SU-DHL-6 (cell line): Measurements from ENCODE around the gene RPSA.

Experiments
- H2AFZ ChIP-seq: fragments of 200-600 bp; sonication (generic); 2 replicates; pipeline ENCODE4 v1.6.1; 2014; ENCODE audit warnings: low read depth, mild to moderate bottlenecking, moderate library complexity, mixed read lengths, antibody characterized with exemption, low read length; ENCODE audit not compliant: severe bottlenecking
- H3F3A ChIP-seq: fragments of 200-600 bp; shearing (Covaris generic); 2 replicates; pipeline ENCODE4 v1.6.0; 2016; ENCODE audit warnings: antibody characterized with exemption, mild to moderate bottlenecking; ENCODE audit not compliant: insufficient read depth
- H3K27ac ChIP-seq: fragments of 200-600 bp; sonication (generic); 2 replicates; pipeline ENCODE4 v1.5.1; 2016; ENCODE audit warnings: low read depth, mild to moderate bottlenecking, low read length, moderate library complexity, mixed read lengths
- H3K27me3 ChIP-seq: fragments of 200-600 bp; sonication (generic), shearing (Covaris generic); 2 replicates; pipeline ENCODE4 v1.6.0; 2014; ENCODE audit warnings: mild to moderate bottlenecking, low read length
- H3K36me3 ChIP-seq: fragments of 200-600 bp; sonication (generic); 2 replicates; pipeline ENCODE4 v1.6.1; 2014; ENCODE audit warnings: mild to moderate bottlenecking, low read length, mixed read lengths
- H3K4me2 ChIP-seq: fragments of 300-600, 200-600 bp; shearing (Covaris generic), sonication (generic); 2 replicates; pipeline ENCODE4 v1.6.0; 2014; ENCODE audit warnings: low read length, low read depth, mild to moderate bottlenecking; ENCODE audit not compliant: poor library complexity, severe bottlenecking
- H3K4me3 ChIP-seq: fragments of 200-600 bp; sonication (generic); 2 replicates; pipeline ENCODE4 v1.5.1; 2014; ENCODE audit warnings: antibody characterized with exemption, low read length, mild to moderate bottlenecking, mixed read lengths; ENCODE audit not compliant: insufficient read depth, poor library complexity, severe bottlenecking
- H3K79me2 ChIP-seq: fragments of 200-600 bp; sonication (generic); 2 replicates; pipeline ENCODE4 v1.6.1; 2014; ENCODE audit warnings: mild to moderate bottlenecking, low read length, moderate library complexity; ENCODE audit not compliant: insufficient read depth
- H3K9ac ChIP-seq: fragments of 200-600 bp; sonication (generic); 2 replicates; pipeline ENCODE4 v1.7.0; 2014; ENCODE audit warnings: mild to moderate bottlenecking, low read length
- H3K9me2 ChIP-seq: fragments of 200-600 bp; sonication (generic); replicated peaks from 2 replicates; pipeline ENCODE4 v1.6.1; 2014; ENCODE audit warnings: low read length; ENCODE audit not compliant: insufficient read depth
- H3K9me3 ChIP-seq: fragments of 200-600 bp; sonication (generic); 2 replicates; pipeline ENCODE4 v1.6.1; 2014; ENCODE audit warnings: low read length, mixed read lengths; ENCODE audit not compliant: insufficient read depth
- H4K20me1 ChIP-seq: fragments of 200-600 bp; sonication (generic); 2 replicates; pipeline ENCODE4 v1.6.1; 2014; ENCODE audit warnings: low read depth, mild to moderate bottlenecking, antibody characterized with exemption, low read length, moderate library complexity, mixed read lengths
- EZH2phosphoT487 ChIP-seq: fragments of 200-600 bp; sonication (generic), shearing (Covaris generic); conservative IDR thresholded peaks from 2 replicates; pipeline ENCODE4 v1.6.1; 2018; ENCODE audit warnings: mild to moderate bottlenecking, antibody characterized with exemption, low read length, moderate library complexity, mixed read lengths
- TF ChIP-seq, protein P1 (sequence below): fragments of 200-600 bp; sonication (generic); IDR thresholded peaks from one replicate; pipeline ENCODE4 v1.5.1; 2017; ENCODE audit warnings: antibody characterized with exemption, mild to moderate bottlenecking, low read length, moderate library complexity; ENCODE audit not compliant: insufficient read depth, poor library complexity, severe bottlenecking

Gene RPSA

DNA sequence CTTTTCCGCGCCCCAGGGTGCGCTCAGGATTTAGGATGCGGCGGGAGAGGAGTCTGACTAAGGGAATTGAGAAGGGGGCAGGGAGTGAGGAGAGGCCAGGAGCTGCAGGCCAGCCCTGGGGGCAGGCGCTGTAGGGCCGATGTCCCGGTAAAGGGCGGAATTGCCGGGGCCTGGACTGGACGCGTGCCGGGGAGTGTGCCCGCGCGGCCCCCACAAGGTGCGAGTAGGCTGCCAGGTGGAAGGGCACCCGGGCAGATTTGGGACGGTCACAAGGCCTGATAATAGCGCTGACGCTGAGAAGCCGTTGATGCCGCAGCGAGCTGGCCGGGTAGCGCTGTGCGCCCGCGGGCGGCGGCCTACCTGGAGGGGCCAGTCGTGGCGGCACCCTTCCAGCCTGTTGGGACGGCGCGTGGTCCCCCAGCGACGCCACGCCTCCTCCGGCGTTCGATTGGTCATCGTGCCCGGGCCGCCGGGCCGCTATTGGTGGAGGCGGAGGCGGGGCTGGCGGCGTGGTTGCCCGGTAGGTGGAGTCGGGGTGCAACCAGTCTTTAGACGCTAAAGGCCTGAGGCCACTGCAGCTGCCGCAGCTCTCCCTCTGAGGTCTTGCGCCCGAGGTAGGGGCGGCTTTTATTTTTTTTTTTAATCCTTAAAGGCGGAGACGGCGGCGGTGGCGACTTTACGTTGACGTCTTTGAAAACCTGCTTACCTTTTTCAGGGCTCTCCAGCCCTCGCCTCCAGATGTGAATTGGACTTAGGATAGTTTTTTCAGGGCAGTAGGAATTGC is 22.4 kb upstream of the RPSA start:
- Histone ChIP-seq H3K9me2 (no peaks in the 10 kb centered on the region), H3K36me3 (no peaks in the 10 kb centered on the region), H4K20me1 (peaks cover 16% of the 10 kb centered on the region), H3K4me3 (peak overlapping the region; percentile 79), H3K79me2 (peaks cover 57% of the 10 kb centered on the region), H3K9me3 (no peaks in the 10 kb centered on the region), H3K27ac (peak overlapping the region; percentile 80), H3K9ac (peak overlapping the region; percentile 92), H3K4me2 (peak overlapping the region; percentile 98), H2AFZ (peak overlapping the region; percentile 88), H3K27me3 (no peaks in the 10 kb centered on the region), H3F3A (no peaks in the 10 kb centered on the region)
- TF ChIP-seq, protein P1, sequence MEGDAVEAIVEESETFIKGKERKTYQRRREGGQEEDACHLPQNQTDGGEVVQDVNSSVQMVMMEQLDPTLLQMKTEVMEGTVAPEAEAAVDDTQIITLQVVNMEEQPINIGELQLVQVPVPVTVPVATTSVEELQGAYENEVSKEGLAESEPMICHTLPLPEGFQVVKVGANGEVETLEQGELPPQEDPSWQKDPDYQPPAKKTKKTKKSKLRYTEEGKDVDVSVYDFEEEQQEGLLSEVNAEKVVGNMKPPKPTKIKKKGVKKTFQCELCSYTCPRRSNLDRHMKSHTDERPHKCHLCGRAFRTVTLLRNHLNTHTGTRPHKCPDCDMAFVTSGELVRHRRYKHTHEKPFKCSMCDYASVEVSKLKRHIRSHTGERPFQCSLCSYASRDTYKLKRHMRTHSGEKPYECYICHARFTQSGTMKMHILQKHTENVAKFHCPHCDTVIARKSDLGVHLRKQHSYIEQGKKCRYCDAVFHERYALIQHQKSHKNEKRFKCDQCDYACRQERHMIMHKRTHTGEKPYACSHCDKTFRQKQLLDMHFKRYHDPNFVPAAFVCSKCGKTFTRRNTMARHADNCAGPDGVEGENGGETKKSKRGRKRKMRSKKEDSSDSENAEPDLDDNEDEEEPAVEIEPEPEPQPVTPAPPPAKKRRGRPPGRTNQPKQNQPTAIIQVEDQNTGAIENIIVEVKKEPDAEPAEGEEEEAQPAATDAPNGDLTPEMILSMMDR: no peak
- TF ChIP-seq EZH2phosphoT487: no peak

DNA sequence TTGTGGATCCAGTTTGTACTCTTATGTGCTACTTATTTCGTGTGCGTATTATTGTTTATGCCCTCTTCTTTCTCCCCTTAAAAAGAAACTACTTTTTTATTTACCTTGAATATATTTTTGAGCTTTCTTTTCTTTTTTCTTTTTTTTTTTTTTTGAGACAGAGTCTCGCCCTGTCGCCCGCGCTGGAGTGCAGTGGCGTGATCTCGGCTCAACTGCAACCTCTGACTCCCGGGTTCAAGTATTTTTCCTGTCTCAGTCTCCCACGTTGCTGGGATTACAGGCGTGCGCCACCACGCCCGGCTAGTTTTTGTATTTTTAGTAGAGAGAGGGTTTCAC is 21.9 kb upstream of the RPSA start:
- peak overlapping the region; percentile 79 for H3K4me3 ChIP-seq
- H3K9me3 ChIP-seq: no peaks in the 10 kb centered on the region
- H3K27ac ChIP-seq: no peak overlapping the region
- H3K9me2 ChIP-seq: no peaks in the 10 kb centered on the region
- TF ChIP-seq, protein P1: no peak
- TF ChIP-seq EZH2phosphoT487: no peak
- H3F3A ChIP-seq: no peaks in the 10 kb centered on the region
- H3K27me3 ChIP-seq: no peaks in the 10 kb centered on the region
- peaks cover 63% of the 10 kb centered on the region for H3K79me2 ChIP-seq
- peak overlapping the region; percentile 98 for H3K4me2 ChIP-seq
- peaks cover 16% of the 10 kb centered on the region for H4K20me1 ChIP-seq
- H2AFZ ChIP-seq: no peak overlapping the region
- no peaks in the 10 kb centered on the region; the same call in 1 of the 2 replicates for H3K36me3 ChIP-seq
- H3K9ac ChIP-seq: peak overlapping the region; percentile 92

DNA sequence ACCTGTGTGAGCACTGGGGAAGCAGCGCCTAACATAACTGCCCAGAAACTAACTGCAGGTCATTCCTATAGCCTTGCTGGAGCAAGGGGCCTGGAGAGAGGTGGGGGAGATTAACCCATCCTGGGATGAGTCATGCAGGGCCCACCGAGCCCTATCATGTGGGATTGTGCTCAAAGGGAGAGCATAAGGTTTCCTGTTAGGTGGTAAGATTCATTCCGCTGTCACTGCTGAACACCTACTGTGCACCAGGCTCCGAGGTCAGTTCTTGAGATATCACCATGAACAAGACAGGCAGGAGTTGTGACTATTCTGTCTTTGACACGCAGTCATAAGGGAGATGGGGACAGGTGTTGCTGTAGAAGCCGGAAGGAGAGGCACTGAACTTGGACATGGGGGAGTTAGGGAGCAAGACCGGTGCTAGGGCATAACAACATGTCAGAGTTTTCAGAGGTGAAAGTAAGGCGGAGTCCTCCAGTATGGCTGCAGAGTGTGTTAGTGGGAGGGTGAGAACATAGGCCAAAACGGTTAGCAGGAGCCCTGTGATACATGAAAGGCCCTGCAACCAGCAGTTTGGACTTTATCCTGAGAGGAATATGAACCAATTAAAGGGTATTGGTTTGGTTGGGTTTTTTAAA is 20.9 kb upstream of the RPSA start:
- Histone ChIP-seq H3K9me2 (no peaks in the 10 kb centered on the region), H3K79me2 (peaks cover 72% of the 10 kb centered on the region), H4K20me1 (peaks cover 16% of the 10 kb centered on the region), H3K4me2 (peak overlapping the region; percentile 98), H3K9me3 (no peaks in the 10 kb centered on the region), H3K27me3 (no peaks in the 10 kb centered on the region), H3K27ac (no peak overlapping the region), H3K4me3 (no peak overlapping the region), H3K9ac (no peak overlapping the region), H3K36me3 (peaks cover 5% of the 10 kb centered on the region; the same call in 1 of the 2 replicates), H3F3A (no peaks in the 10 kb centered on the region), H2AFZ (no peak overlapping the region)
- TF ChIP-seq, protein P1: no peak
- TF ChIP-seq EZH2phosphoT487: no peak
